CD4-positive, alpha-beta memory T cell (primary cell): Measurements from ENCODE around the gene ESRRA. TPM values are rescaled to one million over a fixed set of nuclear protein-coding genes. Genes with fewer than 3 reads are reported as not detected.

Source experiments
- CTCF ChIA-PET: fragments of 350-600 bp; sonication (Branson Sonifier 250); formaldehyde crosslinking; loops from one replicate; lab custom pipeline; 2021; ENCODE audit warnings: inconsistent platforms; ENCODE audit not compliant: partially characterized antibody; lab: Charles Lee
- POLR2A ChIA-PET: fragments of 350-600 bp; sonication (Branson Sonifier 250); formaldehyde crosslinking; loops from one replicate; lab custom pipeline; 2021; ENCODE audit not compliant: partially characterized antibody; lab: Charles Lee
- DNase-seq, 5 donors: peaks; one replicate each; pipeline versions ENCODE4 v3.0.0 to v3.0.0-alpha.2; 2020 to 2022; ENCODE audit warnings: mixed read lengths in 1 of 5
- H3K27ac ChIP-seq: one replicate; pipeline ENCODE4 v1.7.0; 2013; ENCODE audit warnings: low read depth, low read length
- H3K27me3 ChIP-seq: 2 replicates; pipeline ENCODE4 v1.7.0; 2013; ENCODE audit warnings: mild to moderate bottlenecking, low read length, moderate library complexity; ENCODE audit not compliant: insufficient read depth
- H3K36me3 ChIP-seq: 2 replicates; pipeline ENCODE4 v1.7.0; 2013; ENCODE audit warnings: mild to moderate bottlenecking, low read length, moderate library complexity; ENCODE audit not compliant: insufficient read depth
- H3K4me1 ChIP-seq: 2 replicates; pipeline ENCODE4 v1.7.0; 2013; ENCODE audit warnings: mild to moderate bottlenecking, low read length, moderate library complexity; ENCODE audit not compliant: insufficient read depth
- H3K4me3 ChIP-seq, 2 donors: one replicate each; pipeline ENCODE4 v1.7.0; 2013; ENCODE audit warnings: low read length in 2 of 2, mild to moderate bottlenecking in 1 of 2
- H3K9me3 ChIP-seq, 2 donors: one replicate each; pipeline ENCODE4 v1.7.0; 2013; ENCODE audit warnings: low read length in 2 of 2, control low read depth in 1 of 2; ENCODE audit not compliant: control insufficient read depth in 1 of 2
- H3K27ac Mint-ChIP-seq, 7 donors: one replicate each; pipeline ENCODE4 v1.8.0; 2020 to 2021; ENCODE audit warnings: mixed read lengths in 7 of 7, mild to moderate bottlenecking in 6 of 7, inconsistent platforms in 3 of 7, moderate library complexity in 3 of 7
- H3K27me3 Mint-ChIP-seq, 2 donors: one replicate each; pipeline ENCODE4 v1.8.0; 2020 to 2021; ENCODE audit warnings: mixed read lengths in 2 of 2
- H3K36me3 Mint-ChIP-seq, 2 donors: one replicate each; pipeline ENCODE4 v1.8.0; 2020 to 2021; ENCODE audit warnings: mixed read lengths in 2 of 2, inconsistent platforms in 1 of 2, mild to moderate bottlenecking in 1 of 2
- H3K4me1 Mint-ChIP-seq, 4 donors: one replicate each; pipeline ENCODE4 v1.8.0; 2020 to 2021; ENCODE audit warnings: mixed read lengths in 4 of 4, mild to moderate bottlenecking in 1 of 4
- H3K4me3 Mint-ChIP-seq, 8 donors: one replicate each; pipeline ENCODE4 v1.8.0; 2020 to 2021; ENCODE audit warnings: mixed read lengths in 8 of 8, mild to moderate bottlenecking in 7 of 8, moderate library complexity in 6 of 8, inconsistent platforms in 3 of 8
- H3K9me3 Mint-ChIP-seq, 8 donors: one replicate each; pipeline ENCODE4 v1.8.0; 2020 to 2021; ENCODE audit warnings: mixed read lengths in 8 of 8, mild to moderate bottlenecking in 5 of 8, inconsistent platforms in 3 of 8, moderate library complexity in 1 of 8
- intact Hi-C: fragments of 100-400 bp; cut with micrococcal nuclease; formaldehyde crosslinking; loops from one replicate; pipeline ENCODE4 v1.15.1; 2023
- polyA plus RNA-seq, 2 donors: library from polyadenylated mRNA; unstranded; fragments of 300-500 nt; fragmentation: Illumina TruSeq; gene quantifications; one replicate each; pipeline ENCODE4 v1.2.3, GENCODE V29; 2021
- total RNA-seq, 2 experiments: library from RNA; stranded (reverse); gene quantifications; one replicate each; pipeline ENCODE4 v1.2.3, GENCODE V29; 2021

Gene ESRRA
- total and polyA plus RNA-seq, 4 experiments from 2014 or later, result 4.4 to 31.9 (median 20.9) TPM

- no peak overlapping the region for H3K27ac ChIP-seq
- H3K9me3 ChIP-seq, result no peaks in the 10 kb centered on the region
- H3K9me3 Mint-ChIP-seq, result no peaks in the 10 kb centered on the region
- no peaks in the 10 kb centered on the region for H3K4me1 Mint-ChIP-seq
- no peaks in the 10 kb centered on the region for H3K4me1 ChIP-seq
- H3K4me3 Mint-ChIP-seq, result no peak overlapping the region
- H3K27ac Mint-ChIP-seq, result no peak overlapping the region
- H3K27me3 Mint-ChIP-seq, result no peaks in the 10 kb centered on the region
- ChIA-PET POLR2A (no interaction called here), CTCF (no interaction called here)
- H3K27me3 ChIP-seq, result no peaks in the 10 kb centered on the region
- H3K36me3 Mint-ChIP-seq, result peaks cover 0 to 15% of the 10 kb centered on the region in 2 donors
- intact Hi-C loops, result no loop called here
- peaks cover 9% of the 10 kb centered on the region for H3K36me3 ChIP-seq
- H3K4me3 ChIP-seq, result no peak overlapping the region
- no peak for DNase-seq
These were observed 45.9 kb downstream of the ESRRA start for GRCh38 chr11:64351136-64351631.

- Histone ChIP-seq H3K4me1 (peaks cover 2% of the 10 kb centered on the region), H3K36me3 (peaks cover 6% of the 10 kb centered on the region), H3K9me3 (no peaks in the 10 kb centered on the region), H3K4me3 (no peak overlapping the region), H3K27ac (no peak overlapping the region), H3K27me3 (no peaks in the 10 kb centered on the region)
- DNase-seq, result no peak
- Mint-ChIP-seq H3K9me3 (no peaks in the 10 kb centered on the region), H3K4me1 (peaks cover 0 to 6% (median 4%) of the 10 kb centered on the region in 4 donors), H3K36me3 (peaks cover 0 to 17% of the 10 kb centered on the region in 2 donors), H3K27ac (no peak overlapping the region), H3K4me3 (no peak overlapping the region), H3K27me3 (no peaks in the 10 kb centered on the region)
- ChIA-PET POLR2A (interaction anchor here (0.8 to 1.2 kb wide), 4 partner anchors 12 to 48 kb away, joined by 3 to 4 read pairs (median 3); partner anchors contain the start of genes CCDC88B, PRDX5 and TRMT112), CTCF (interaction anchor here (1.4 to 4.3 kb wide), 2 partner anchors 10 to 34 kb away, joined by 4 to 21 read pairs; partner anchors contain the start of genes PRDX5 and TRMT112)
- intact Hi-C loops, result no loop called here
These were observed 47.0 kb downstream of the ESRRA start for GRCh38 chr11:64352099-64352994.

GRCh38 chr11:64352995-64353714, 47.8 kb downstream of the ESRRA start:
- H3K27ac Mint-ChIP-seq, result no peak overlapping the region
- CTCF ChIA-PET, result interaction anchor here (1.4 to 4.3 kb wide), 2 partner anchors 11 to 35 kb away, joined by 4 to 21 read pairs; partner anchors contain the start of genes PRDX5 and TRMT112
- DNase-seq, result no peak
- no peak overlapping the region for H3K4me3 ChIP-seq
- no peaks in the 10 kb centered on the region for H3K9me3 ChIP-seq
- peaks cover 5% of the 10 kb centered on the region for H3K36me3 ChIP-seq
- H3K9me3 Mint-ChIP-seq, result no peaks in the 10 kb centered on the region
- no peaks in the 10 kb centered on the region for H3K27me3 ChIP-seq
- peaks cover 10% of the 10 kb centered on the region for H3K4me1 ChIP-seq
- POLR2A ChIA-PET, result interaction anchor here (0.6 to 1.2 kb wide), 4 partner anchors 13 to 48 kb away, joined by 3 to 4 read pairs (median 3); partner anchors contain the start of genes CCDC88B, PRDX5 and TRMT112
- intact Hi-C loops, result no loop called here
- peaks cover 5 to 13% (median 9%) of the 10 kb centered on the region in 4 donors for H3K4me1 Mint-ChIP-seq
- peaks cover 0 to 14% of the 10 kb centered on the region in 2 donors for H3K36me3 Mint-ChIP-seq
- H3K27ac ChIP-seq, result no peak overlapping the region
- no peak overlapping the region for H3K4me3 Mint-ChIP-seq
- H3K27me3 Mint-ChIP-seq, result no peaks in the 10 kb centered on the region

GRCh38 chr11:64353715-64354506, 48.6 kb downstream of the ESRRA start:
- Histone ChIP-seq H3K27ac (no peak overlapping the region), H3K36me3 (peaks cover 3% of the 10 kb centered on the region), H3K27me3 (no peaks in the 10 kb centered on the region), H3K4me1 (peaks cover 17% of the 10 kb centered on the region), H3K4me3 (no peak overlapping the region), H3K9me3 (no peaks in the 10 kb centered on the region)
- Mint-ChIP-seq H3K36me3 (peaks cover 0 to 14% of the 10 kb centered on the region in 2 donors), H3K27me3 (no peaks in the 10 kb centered on the region), H3K4me3 (no peak overlapping the region), H3K27ac (no peak overlapping the region), H3K4me1 (peaks cover 6 to 16% (median 11%) of the 10 kb centered on the region in 4 donors), H3K9me3 (no peaks in the 10 kb centered on the region)
- ChIA-PET CTCF (interaction anchor here (1.8 to 4.3 kb wide), 2 partner anchors 36 to 51 kb away, joined by 3 to 21 read pairs; partner anchors contain the start of genes PRDX5 and TRMT112), POLR2A (interaction anchor here (0.8 to 7.7 kb wide), 2 partner anchors 37 to 49 kb away, joined by 3 to 69 read pairs; partner anchors contain the start of genes PRDX5 and TRMT112)
- DNase-seq, result no peak
- intact Hi-C loops, result no loop called here

- no peak for DNase-seq
- Histone ChIP-seq H3K9me3 (no peaks in the 10 kb centered on the region), H3K4me1 (peaks cover 26% of the 10 kb centered on the region), H3K27ac (no peak overlapping the region), H3K36me3 (no peaks in the 10 kb centered on the region), H3K4me3 (no peak overlapping the region), H3K27me3 (no peaks in the 10 kb centered on the region)
- Mint-ChIP-seq H3K36me3 (peaks cover 0 to 17% of the 10 kb centered on the region in 2 donors), H3K4me3 (no peak overlapping the region), H3K27ac (no peak overlapping the region), H3K4me1 (peaks cover 14 to 25% (median 21%) of the 10 kb centered on the region in 4 donors), H3K27me3 (no peaks in the 10 kb centered on the region), H3K9me3 (no peaks in the 10 kb centered on the region)
- ChIA-PET POLR2A (interaction anchor here (0.6 to 7.7 kb wide), 3 partner anchors 14 to 51 kb away, joined by 4 to 69 read pairs (median 5); partner anchors contain the start of genes PRDX5 and TRMT112), CTCF (interaction anchor here (0.6 to 4.3 kb wide), 7 partner anchors 37 to 349 kb away, joined by 3 to 21 read pairs (median 3); partner anchors contain the start of genes PRDX5 and TRMT112)
- intact Hi-C loops, result loop anchor here (5.0 kb wide), 1 partner anchor 38 kb away; the partner anchor contains the start of genes PRDX5 and TRMT112
These were observed 50.0 kb downstream of the ESRRA start for GRCh38 chr11:64355078-64355940.
